ENCODE results near the gene PEX11B. TPM values are rescaled to one million over a fixed set of nuclear protein-coding genes. Genes with fewer than 3 reads are reported as not detected.

The PEX11B gene
- total RNA-seq, 1 experiment from 2014 or later: 37.4 TPM

DNA sequence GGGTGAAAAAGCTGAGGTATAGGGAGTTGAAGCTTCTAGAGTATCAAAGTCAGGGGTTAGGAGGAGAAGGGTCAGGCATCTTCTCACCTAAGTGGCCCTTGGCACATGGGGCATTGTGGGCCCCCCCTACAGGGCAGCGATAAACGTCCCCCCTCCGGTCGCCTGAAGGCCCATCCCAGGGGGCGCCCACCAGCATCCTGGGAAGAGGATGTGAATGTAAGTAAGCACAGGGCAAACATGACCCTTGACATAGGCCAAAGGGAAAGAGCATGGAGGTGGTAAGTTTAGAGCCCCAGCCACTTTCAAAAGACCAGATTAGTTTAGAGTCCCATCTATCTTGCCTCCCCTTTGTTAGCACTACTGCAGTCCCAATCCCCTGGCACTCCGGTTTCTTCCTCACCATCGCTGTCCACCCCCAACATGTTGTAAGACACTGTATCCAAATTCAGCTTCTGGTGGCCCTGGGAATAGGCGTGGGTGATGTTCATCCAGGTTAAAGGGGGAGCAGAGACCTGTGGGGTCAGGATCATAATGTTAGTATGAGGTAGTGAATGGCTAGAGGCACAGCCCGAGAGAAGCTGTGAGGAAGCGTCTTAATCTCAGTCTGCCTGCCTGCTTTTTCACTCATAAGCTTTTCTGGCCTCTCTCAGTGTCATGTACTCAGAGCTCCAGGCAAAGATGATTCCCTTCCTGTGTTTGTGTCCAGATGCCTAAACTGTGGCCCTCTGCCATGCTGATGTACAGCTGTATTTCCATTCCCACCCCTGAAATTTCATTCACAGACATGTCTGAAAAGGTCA is 11.4 kb downstream of the PEX11B start:
- no peak for DNase-seq (ENCODE audit: low spot score)

DNA sequence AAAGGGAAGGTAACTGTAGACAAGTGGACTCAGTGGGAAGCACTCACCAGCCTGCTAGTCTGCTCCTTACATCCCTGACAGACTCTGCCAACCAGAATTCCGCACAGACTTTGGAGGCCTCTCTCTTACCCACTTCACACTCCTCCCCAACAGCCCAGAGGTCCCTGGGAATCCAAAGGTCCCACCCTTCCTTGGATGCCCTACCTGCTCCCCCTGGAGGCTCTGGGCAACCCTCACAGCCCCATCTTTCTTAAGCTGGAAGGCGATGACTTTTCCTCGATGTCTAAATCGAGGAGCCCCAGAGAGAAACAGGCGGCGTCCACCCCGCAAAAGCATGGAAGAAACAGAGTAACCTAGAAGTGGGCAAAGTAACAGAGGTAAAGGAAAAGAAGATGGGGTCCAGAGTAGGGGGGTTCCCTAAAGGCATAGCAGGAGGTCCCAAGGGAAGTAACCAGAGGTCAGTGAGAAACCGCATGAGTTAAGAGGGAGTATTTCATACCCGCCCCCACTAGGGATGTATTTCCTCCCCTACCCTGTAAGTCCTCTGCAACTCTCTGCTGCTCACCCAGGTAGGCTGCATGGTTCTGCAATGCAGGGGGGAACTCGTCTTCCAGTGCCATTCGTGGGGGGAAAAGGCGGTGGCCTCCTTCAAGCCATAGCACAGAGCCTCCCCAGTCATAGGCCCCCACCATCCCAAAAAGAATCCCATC is 17.1 kb downstream of the PEX11B start:
- DNase-seq (ENCODE audit: low spot score): no peak

DNA sequence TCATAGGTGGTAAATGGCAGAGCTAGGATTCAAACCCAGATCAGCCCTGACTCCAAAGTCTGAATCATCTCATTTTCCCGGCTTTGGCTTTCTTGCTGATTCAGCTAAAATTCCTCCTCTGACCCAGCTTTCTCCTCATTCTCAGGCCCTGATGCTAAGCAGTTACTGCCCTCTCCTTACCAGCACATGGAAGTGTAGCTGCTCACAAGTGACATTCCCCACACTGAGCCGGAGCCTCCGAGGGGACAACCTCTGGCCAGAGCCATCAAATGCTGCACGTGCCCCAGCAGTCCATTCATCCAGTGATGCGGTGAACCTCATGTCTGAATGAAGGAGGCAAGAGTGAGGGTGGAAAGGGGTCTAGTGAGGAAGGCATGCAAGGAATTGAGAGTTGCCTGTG is 19.8 kb downstream of the PEX11B start:
- no peak for DNase-seq (ENCODE audit: low spot score)

DNA sequence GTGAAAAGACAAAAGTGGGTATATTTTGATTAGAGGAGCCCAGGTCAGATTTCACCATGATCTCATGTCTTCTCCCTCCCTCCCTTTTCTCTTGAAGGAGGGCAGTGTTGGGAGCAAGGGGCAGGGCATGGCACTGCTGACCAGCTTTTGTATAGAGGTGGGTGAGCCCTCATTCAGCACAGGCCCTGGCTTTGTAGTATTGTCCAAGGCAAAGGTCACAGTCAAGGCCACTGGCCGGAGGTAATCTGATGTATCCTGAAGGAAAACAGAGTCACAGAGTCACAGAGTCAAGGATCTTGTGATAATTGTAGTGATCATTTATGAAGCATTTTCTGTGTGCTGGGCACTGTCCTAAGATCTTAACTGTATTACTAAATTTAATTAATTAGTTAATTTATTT is 20.5 kb downstream of the PEX11B start:
- DNase-seq (ENCODE audit: low spot score): no peak

DNA sequence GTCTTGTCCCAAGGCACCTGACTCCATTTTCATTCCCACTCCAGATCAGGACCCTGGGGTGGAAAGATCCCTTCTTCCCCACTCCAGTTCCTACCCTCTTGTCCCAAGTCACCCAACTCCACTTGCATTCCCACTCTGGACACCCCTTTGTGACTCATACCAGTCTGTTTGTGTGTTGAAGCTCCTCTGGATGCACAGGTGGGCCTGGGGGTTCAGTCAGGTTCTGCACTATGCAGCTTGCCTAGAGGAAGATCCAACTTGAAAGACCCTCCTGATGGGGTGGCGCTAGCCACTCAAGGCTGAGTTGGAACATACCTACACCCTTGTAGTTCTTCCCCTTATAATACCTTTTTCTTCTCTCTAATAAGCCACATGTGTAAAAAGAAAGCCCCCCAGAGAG is 23.0 kb downstream of the PEX11B start:
- no peak for DNase-seq (ENCODE audit: low spot score)

DNA sequence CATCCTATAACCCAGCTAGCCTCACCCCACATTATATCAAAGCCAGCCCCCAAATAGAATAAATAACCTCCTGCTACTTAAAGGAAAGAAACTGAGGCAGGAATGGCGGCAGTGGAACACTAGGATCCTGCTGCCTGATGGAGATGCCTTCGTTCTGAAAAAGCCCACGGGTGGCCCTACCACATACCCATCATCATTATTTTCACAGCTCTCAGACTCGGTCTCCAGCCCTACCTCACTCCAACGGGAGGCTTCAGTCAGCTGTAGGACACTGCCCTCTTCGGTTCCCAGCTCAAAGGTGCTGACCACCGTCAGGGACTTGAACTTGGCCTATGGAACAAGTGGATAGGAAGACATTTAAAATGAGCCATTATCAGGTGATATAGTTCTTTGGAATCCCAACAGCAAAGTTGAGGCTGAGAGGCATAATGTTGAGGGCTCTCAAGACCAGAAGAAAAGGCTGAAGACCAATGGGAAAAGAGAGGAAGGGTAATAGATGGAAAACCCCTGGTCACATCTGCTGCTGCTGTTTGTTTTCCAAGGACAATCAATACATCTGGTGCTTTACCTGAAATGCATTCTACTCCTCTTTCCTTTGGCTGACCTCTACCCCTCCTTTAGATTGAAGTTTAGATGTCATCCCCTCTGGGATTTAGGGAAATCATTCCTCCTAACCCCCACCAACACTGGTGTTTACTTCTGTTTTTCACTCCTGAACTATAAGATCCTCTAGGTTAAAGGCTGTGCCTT is 25.0 kb downstream of the PEX11B start:
- DNase-seq (ENCODE audit: low spot score): no peak

DNA sequence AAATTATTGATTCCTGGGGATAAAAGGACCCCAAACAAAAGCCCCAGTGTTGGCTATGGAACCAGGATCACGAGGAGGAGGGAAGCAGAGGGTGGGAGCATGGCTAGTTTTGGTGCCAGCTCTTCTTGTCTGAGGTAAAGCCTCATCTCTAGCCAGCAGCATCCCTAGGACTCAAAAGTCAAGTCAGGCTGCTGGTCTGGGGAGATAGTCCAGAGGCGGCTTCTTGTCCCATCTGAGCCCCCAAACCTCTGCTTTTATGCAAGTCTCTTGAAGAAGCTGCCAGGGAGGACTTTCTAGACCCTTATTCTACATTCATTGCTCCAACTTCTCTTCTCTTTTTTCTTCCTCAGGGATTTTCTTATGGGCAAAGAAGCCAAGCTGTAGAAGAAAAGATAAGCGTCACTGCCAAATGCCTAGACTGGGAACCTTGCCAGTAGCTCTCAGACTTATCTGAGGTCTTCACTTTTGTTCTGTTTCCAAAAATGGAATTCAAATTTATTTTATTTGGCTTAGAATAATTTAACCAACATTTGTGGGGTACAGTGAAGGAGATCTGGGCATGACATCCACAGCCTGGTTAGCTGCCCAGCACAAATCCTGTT is 25.9 kb downstream of the PEX11B start:
- no peak for DNase-seq (ENCODE audit: low spot score)

DNA sequence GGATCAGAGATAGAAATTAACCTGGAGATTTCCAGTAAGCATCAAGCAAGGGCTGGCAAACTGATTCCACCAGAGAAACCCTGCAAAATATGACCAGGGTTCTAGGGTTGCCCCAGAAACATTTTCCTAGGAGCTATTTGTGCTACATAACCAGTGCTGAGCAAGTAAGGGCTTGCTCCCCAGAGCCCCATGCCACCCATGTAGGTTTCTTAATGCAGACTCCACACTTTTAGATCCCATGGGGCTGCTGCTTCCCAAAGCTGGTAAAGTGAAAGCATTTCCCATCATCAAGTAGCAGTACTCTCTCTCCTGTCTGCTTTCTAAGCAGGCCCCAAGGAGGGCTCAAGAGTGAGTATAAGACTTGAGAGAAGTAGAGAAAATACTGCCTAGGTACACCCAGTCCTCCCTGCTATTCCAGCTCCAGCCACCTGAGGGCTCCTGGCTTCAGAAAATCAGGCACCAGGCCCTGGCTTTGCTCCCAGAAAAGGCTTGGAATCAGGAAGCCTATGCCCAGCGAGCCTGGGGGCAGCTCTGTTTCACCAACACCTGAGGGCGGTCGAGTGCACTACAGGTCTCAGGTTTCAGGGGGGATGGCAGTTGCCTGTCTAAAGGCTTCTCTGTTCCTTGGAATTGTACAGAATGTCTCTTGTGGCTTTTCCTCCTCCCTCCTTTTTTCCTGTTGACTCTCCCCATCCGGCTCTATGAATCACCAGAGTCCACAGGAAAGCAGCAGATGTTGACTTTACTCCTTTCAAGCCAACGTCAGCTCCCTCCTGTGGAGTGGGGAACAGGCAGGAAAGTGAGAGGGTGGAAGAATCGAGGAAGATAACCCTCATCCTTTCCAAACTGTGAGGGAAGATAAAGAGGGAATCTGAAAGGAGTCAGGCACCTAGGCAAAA is 26.7 kb downstream of the PEX11B start:
- DNase-seq (ENCODE audit: low spot score): peak; percentile 100

DNA sequence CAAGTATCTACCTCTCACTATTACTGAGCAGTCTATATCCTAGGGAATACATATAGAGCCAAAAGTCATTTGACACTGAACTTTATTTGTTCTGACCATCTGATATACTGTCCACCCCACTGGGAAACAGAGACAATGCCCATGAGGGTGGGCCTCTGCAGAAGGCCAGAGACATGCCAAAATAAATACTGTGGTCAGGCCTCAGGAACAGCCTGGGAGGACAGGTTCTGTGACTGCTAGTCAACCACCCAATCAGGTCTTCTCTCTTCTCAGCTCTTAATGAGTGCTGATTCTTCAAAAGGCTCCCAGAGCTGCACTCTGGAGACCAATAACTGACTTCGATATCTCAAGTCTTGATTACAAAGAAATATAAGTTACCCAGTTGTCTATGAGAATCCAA is 27.4 kb downstream of the PEX11B start:
- no peak for DNase-seq (ENCODE audit: low spot score)

DNA sequence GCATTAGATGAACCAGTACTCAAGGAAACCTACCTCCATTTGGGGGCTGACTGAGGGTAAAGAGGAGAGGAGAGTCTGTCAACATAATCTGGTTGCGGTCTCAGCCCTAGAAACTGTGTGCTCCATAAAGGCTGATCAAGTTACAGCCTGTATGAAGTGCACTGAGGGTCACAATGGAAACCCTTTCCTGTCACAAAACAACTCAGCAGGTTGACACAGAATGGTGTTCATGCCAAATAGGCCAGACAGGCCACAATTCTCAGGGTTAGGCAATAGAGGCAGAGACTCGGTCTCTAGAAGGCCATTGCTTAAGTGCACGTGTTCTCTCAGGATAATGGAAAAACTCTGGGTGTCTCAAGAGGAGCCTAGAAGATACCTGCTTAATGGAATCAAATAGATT is 28.8 kb downstream of the PEX11B start:
- DNase-seq (ENCODE audit: low spot score): no peak

DNA sequence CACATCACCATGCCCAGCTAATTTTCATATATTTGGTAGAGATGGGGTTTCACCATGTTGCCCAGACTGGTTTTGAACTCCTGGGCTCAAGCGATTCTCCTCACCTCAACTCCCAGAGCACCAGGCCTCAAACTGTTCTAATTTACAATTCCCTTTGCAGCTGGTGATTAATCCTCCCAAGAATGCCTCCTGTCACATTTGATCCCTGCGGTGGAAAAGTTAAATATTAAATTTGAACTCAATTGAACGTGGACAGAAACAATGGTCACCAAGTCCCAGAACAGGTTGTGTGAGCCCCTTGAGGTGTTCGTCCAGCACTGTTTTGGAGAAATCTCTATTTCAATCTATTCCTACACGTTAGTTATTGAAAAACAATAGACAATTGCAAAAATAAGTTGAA is 30.9 kb downstream of the PEX11B start:
- no peak for DNase-seq (ENCODE audit: low spot score)

DNA sequence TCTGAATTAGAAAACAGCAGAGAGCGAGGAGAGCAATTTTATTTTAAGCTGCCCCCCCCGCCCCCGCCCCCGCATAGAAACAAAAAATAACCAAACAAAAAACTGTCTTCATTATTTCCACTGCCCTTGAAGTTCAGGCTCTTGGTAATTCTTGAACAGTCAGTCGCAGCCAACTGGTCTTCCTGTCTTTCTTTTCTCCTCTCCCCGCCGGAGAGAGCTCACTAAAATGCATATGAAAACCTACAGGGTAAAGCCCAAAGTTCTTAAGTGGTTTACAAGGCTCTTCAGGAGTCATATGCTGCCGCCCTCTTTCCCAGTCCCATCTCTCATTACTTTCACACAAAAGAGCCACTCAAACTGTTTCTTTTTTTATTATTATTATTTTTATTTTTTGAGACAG is 31.7 kb downstream of the PEX11B start:
- no peak for DNase-seq (ENCODE audit: low spot score)

DNA sequence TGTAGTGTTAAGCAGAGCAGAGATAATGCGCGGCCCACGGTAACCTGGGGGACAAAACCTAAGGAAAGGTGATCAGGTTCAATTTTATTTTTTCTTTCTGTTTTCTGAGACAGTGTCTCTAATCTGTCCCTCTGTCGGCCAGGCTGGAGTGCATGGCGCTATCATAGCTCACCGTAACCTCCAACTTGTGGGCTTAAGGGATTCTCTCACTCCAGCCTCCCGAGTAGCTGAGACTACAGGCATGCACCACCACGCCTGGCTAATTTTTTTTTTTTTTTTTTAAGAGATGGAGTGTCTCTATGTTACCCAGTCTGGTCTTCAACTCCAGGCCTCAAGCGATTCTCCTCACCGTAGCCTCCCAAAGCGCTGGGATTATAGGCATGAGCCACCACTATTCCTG is 32.1 kb downstream of the PEX11B start:
- no peak for DNase-seq (ENCODE audit: low spot score)

DNA sequence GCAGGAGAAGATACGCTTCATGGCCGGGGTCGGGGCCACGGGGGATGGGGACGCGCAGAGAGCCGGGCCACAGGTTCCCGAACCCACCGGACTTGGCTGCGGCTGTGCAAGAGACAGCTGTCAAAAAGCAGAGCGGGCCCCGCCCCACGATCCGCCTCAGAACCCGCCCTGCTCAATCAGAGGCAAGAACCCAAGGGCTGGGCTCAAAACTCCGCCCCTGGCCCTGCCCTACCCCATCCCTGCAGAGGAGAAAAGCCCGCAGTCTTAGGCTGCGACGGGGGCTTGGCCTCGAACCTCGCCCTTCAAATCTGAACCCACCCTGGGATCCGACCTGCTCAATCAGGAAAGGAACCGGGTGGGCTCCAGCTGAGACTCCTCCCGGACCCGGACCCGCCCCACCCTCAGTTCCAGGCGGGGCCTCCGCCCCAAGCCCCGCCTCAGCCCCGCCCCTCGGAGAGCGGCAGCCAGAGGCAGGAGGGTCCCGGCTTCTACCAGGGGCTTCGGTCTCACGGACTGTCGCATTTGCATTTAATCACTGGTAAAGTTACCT is 32.7 kb downstream of the PEX11B start, which contains the start of gene ANKRD35:
ANKRD35 (minus strand) TSS at position 129 of the 550 bp plus-strand sequence; CDS start at position 21, 108 bp downstream.
- DNase-seq (ENCODE audit: low spot score): peak; percentile 44

DNA sequence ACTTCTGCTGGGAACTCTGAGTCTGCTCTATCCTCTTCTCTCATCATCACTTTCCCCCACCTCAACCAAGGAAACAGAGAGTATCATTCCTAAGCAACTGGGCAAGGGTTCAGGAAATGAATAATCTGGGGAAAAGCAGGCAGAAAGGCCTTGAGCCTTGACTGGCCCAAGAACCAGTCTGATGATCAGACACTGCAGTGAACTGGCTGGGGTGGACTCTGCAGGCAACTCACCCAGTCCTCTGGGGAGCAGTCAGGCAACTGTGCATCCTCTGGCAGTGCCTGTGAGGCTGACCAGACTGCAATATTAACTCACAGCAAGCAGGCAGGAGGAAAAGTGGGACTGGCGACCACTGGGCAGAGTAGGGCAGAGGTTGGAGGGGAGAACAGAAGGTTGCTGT is 33.8 kb downstream of the PEX11B start:
- no peak for DNase-seq (ENCODE audit: low spot score)

DNA sequence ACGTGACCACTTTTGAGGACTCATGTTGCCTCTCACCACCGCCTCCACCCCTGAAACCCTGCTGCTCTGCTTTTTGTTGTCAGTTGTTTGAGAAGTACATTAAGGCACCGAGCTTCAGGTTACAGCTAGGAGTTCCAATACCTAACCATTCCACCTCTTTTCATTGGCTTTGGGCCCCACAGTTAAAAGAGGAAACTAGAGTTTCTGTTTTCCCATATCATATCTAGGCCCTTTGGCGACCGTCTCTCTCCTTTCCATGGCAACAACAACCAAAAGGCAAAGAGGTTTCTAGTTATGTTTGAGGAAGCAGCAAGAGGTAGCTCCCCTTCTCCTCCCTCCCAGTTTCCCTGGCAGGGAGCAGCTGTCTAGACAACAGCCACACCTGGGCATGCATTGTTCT is 38.7 kb downstream of the PEX11B start:
- DNase-seq (ENCODE audit: low spot score): no peak

DNA sequence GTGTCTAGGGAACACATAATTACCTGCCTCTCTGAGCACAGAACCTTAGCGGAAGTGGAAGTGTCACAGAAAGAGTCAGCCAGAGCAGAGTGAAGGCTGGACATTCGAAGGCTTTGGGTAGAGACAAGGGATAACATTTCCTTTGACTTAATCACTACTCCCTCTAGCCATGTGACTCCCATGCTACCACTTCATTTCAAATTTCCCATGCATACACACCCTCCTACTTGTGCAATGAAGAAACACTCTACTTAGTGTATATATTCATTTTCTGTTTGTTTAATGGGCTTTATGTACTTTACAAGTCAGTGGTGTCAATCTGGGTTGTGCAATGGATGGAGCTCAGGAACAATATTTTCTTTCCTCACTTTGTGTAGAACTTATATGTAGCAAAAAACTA is 39.8 kb downstream of the PEX11B start:
- DNase-seq (ENCODE audit: low spot score): no peak

DNA sequence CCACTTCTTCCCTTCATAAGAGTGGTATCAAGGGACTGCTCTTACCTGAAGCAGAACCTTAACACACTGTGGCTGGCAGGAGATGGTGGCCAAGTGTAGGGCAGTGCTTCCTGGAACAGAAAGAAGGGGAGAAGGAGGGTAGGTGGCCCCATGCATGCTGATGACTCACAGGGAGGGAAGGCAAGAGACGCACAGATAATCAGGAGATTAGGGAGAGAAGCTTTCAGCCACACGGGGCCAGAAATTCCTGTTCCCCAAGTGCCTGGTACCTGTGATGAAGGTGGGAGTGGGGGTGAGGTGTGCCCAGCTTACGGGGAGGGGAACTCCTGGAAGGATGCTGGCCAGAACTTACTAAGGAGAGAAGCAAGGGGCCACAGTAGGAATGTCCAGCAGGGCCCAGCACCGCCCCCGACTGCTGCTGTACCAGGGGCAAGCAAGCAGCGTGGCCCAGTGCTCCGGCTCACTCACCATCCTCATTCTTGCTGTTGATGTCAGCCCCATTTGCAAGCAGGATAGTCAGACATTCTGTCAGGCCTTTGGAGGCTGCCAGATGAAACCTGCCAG is 40.5 kb downstream of the PEX11B start:
- no peak for DNase-seq (ENCODE audit: low spot score)

DNA sequence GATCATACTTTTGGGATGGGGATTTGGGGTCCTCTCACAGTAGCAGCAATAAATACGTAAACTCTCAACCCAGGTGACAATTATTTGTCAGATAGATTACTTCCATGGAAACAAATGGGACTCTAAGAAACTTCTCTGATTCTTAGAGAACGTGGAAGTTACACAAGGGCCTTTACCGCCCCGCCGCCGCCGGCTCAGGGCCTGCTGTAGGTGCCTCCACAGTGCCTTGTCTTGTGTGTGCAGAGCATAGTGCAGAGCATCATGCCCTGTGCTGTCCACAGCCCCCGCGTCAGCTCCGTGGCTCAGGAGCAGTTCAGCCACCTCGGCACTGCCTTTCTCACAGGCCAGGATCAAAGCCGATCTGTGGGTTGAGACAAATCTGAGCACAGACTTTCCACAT is 43.9 kb downstream of the PEX11B start:
- no peak for DNase-seq (ENCODE audit: low spot score)

Data from H4 (cell line).